Fibroblast of skin of back (primary cell): ENCODE data around the gene ITGAD.

Source experiments
- DNase-seq: peaks from one replicate; pipeline ENCODE4 v3.0.0-alpha.2; 2013

The ITGAD gene

GRCh38 chr16:31365131-31365865, 27.8 kb upstream of the ITGAD start:
- DNase-seq, result no peak

GRCh38 chr16:31367853-31368252, 25.3 kb upstream of the ITGAD start:
- no peak for DNase-seq

- DNase-seq, result no peak
Observed at GRCh38 chr16:31371008-31371407, 22.1 kb upstream of the ITGAD start.

GRCh38 chr16:31371619-31372484, 21.3 kb upstream of the ITGAD start:
- DNase-seq, result no peak

- DNase-seq, result no peak
Observed at GRCh38 chr16:31373235-31373634, 19.9 kb upstream of the ITGAD start.

GRCh38 chr16:31375231-31375630, 17.9 kb upstream of the ITGAD start:
- no peak for DNase-seq

GRCh38 chr16:31376705-31377104, 16.4 kb upstream of the ITGAD start:
- no peak for DNase-seq

GRCh38 chr16:31377210-31377903, 15.8 kb upstream of the ITGAD start:
- no peak for DNase-seq

GRCh38 chr16:31380201-31380600, 12.9 kb upstream of the ITGAD start:
- DNase-seq, result no peak

GRCh38 chr16:31382485-31383161, 10.5 kb upstream of the ITGAD start:
- DNase-seq, result no peak

GRCh38 chr16:31385680-31386079, 7.5 kb upstream of the ITGAD start:
- DNase-seq, result no peak

- no peak for DNase-seq
Observed at GRCh38 chr16:31386157-31386984, 6.8 kb upstream of the ITGAD start.

- DNase-seq, result no peak
Observed at GRCh38 chr16:31388535-31388934, 4.6 kb upstream of the ITGAD start.

- DNase-seq, result no peak
Observed at GRCh38 chr16:31390504-31391041, 2.6 kb upstream of the ITGAD start.

- DNase-seq, result no peak
Observed at GRCh38 chr16:31395647-31396046, 2.5 kb downstream of the ITGAD start.

GRCh38 chr16:31397096-31397660, 4.0 kb downstream of the ITGAD start:
- no peak for DNase-seq

- no peak for DNase-seq
Observed at GRCh38 chr16:31397701-31398100, 4.6 kb downstream of the ITGAD start.

GRCh38 chr16:31400191-31400590, 7.1 kb downstream of the ITGAD start:
- DNase-seq, result no peak

- no peak for DNase-seq
Observed at GRCh38 chr16:31401436-31401835, 8.3 kb downstream of the ITGAD start.

GRCh38 chr16:31402687-31403086, 9.6 kb downstream of the ITGAD start:
- no peak for DNase-seq
